ENCODE measurements around the gene REEP3. TPM values are rescaled to one million over a fixed set of nuclear protein-coding genes. Genes with fewer than 3 reads are reported as not detected.

Gene REEP3
- total RNA-seq, 1 donor from 2014 or later = 33.2 TPM

DNA sequence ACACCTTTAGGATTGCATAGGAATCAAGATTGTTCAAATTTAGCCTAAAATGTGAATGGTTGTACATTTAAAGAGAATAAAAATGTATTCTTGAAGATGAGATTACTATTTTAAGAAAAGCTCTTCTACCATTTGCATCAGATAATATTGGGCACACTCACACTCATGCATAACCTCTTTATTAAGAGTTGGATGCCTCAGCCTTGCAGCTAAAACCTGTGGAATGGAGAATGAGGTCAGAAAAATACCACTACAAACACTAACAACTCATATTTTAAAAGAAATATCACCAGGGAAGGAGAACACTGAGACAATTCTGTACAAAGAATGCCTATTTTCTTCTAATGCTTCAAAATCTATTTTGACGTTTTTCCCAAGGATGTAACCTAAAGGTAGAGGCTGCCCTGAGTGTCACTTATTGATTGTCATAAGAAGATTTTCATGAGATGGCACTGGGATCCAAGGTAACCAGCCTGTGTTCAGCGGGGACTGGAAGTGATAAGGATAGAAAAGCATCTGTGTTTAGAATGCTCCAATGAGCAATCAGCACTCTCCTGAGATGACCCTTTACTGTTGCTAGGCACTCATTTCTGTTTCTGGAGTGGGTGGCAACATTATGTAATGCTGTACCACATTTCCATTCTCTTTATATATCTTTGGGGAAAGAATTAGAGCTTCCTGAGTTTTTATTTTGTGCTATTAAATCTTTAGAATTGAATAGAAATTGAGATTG, 26.6 kb downstream of the REEP3 start:
- Mint-ChIP-seq H3K27me3 (no peaks in the 10 kb centered on the region), H3K4me1 (ENCODE audit: low read depth) (peaks cover 10% of the 10 kb centered on the region), H3K9me3 (ENCODE audit: low read depth) (no peaks in the 10 kb centered on the region), H3K36me3 (ENCODE audit: insufficient read depth) (peaks cover 7% of the 10 kb centered on the region), H3K27ac (no peak overlapping the region), H3K4me3 (ENCODE audit: low read depth) (no peak overlapping the region)
- TF ChIP-seq, protein P1, sequence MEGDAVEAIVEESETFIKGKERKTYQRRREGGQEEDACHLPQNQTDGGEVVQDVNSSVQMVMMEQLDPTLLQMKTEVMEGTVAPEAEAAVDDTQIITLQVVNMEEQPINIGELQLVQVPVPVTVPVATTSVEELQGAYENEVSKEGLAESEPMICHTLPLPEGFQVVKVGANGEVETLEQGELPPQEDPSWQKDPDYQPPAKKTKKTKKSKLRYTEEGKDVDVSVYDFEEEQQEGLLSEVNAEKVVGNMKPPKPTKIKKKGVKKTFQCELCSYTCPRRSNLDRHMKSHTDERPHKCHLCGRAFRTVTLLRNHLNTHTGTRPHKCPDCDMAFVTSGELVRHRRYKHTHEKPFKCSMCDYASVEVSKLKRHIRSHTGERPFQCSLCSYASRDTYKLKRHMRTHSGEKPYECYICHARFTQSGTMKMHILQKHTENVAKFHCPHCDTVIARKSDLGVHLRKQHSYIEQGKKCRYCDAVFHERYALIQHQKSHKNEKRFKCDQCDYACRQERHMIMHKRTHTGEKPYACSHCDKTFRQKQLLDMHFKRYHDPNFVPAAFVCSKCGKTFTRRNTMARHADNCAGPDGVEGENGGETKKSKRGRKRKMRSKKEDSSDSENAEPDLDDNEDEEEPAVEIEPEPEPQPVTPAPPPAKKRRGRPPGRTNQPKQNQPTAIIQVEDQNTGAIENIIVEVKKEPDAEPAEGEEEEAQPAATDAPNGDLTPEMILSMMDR (IDR thresholded peaks at IDR 0.05; ENCODE audit: unreplicated experiment) = no peak
- no peak for DNase-seq (ENCODE audit: low spot score, unreplicated experiment)

DNA sequence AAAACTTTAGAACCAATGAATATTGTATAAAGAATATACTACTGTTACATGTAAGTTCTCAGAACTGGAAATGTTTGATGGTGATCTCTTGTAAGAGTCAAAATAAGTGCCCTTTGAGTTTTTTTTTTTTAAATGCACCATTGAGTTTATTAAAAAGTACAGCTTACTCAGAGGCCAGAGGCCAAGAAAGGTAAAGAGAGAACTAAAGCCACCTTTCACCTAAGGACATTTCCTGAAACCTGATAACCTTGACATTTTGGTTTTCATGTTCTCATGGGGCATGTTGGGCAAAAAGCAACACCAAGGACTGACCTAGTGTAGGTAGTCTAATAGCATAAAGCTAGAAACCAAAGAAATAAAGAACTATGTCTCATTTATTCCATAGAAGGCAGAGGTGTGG, 27.7 kb downstream of the REEP3 start:
- Mint-ChIP-seq H3K27ac (no peak overlapping the region), H3K4me1 (ENCODE audit: low read depth) (peaks cover 8% of the 10 kb centered on the region), H3K4me3 (ENCODE audit: low read depth) (no peak overlapping the region), H3K36me3 (ENCODE audit: insufficient read depth) (peaks cover 12% of the 10 kb centered on the region), H3K27me3 (no peaks in the 10 kb centered on the region), H3K9me3 (ENCODE audit: low read depth) (no peaks in the 10 kb centered on the region)
- TF ChIP-seq, protein P1 (IDR thresholded peaks at IDR 0.05; ENCODE audit: unreplicated experiment) = no peak
- no peak for DNase-seq (ENCODE audit: low spot score, unreplicated experiment)

DNA sequence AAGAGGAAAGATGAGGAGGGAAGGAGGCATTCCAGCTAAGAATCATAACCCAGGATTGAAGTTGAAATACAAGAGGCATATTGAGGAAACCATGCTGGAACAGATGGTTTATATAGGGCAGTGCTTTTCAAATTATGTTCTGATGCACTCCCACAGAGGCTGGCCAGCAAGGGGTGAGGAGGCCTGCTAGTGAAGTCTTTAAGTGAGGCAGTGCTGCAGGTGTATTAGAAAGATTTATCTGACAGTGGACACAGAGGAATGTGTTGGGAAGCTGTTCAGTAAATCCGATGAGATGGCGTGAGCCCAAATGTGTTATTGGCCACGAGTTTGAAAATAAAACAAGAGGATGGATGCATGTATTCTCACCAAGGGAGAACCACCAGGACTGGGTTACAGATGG, 28.6 kb downstream of the REEP3 start:
- DNase-seq (ENCODE audit: low spot score, unreplicated experiment) = no peak
- Mint-ChIP-seq H3K36me3 (ENCODE audit: insufficient read depth) (peaks cover 17% of the 10 kb centered on the region), H3K9me3 (ENCODE audit: low read depth) (no peaks in the 10 kb centered on the region), H3K4me3 (ENCODE audit: low read depth) (no peak overlapping the region), H3K27me3 (no peaks in the 10 kb centered on the region), H3K4me1 (ENCODE audit: low read depth) (peaks cover 2% of the 10 kb centered on the region), H3K27ac (no peak overlapping the region)
- TF ChIP-seq, protein P1 (IDR thresholded peaks at IDR 0.05; ENCODE audit: unreplicated experiment) = no peak

DNA sequence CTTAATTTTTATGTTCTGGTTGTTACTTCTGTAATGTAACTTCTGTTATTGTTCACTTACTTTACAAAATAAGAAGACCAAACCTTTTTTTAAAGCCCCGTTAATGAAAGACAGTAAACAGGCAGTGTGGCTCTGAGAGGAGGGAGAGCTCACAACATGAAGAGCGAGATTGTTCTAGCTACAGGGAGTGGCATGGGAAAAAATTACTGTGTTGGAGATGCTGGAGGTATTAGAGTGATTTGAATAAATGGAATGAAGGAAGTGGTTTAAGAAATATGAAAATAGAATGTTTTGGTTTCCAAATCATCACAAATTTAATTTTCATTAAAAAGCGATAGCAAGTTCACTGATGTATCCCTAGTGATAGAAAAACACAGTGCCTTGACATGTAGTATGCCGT, 31.8 kb downstream of the REEP3 start:
- peaks cover 2% of the 10 kb centered on the region for H3K4me1 Mint-ChIP-seq (ENCODE audit: low read depth)
- H3K27ac Mint-ChIP-seq = no peak overlapping the region
- H3K4me3 Mint-ChIP-seq (ENCODE audit: low read depth) = no peak overlapping the region
- H3K36me3 Mint-ChIP-seq (ENCODE audit: insufficient read depth) = peaks cover 10% of the 10 kb centered on the region
- no peak for DNase-seq (ENCODE audit: low spot score, unreplicated experiment)
- H3K9me3 Mint-ChIP-seq (ENCODE audit: low read depth) = no peaks in the 10 kb centered on the region
- H3K27me3 Mint-ChIP-seq = no peaks in the 10 kb centered on the region
- TF ChIP-seq, protein P1 (IDR thresholded peaks at IDR 0.05; ENCODE audit: unreplicated experiment) = no peak

DNA sequence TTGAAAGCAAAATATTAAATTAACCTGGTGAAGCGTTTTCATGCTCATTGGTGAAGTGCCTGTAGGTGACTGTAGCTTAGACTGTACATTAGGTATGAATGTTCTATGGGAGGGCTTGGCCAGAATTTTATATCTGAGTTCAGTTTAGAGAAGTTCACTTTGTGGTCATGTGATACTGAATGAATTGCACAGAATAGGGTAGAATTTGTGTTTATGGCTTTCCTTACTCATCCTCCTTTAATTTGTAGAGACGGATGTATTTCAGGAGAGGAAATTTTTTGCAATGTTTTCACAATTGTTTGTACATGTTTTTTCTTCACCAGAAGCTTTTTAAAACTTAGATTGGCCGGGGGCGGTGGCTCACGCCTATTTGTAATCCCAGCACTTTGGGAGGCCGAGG, 32.3 kb downstream of the REEP3 start:
- no peak overlapping the region for H3K4me3 Mint-ChIP-seq (ENCODE audit: low read depth)
- H3K4me1 Mint-ChIP-seq (ENCODE audit: low read depth) = peaks cover 2% of the 10 kb centered on the region
- peaks cover 10% of the 10 kb centered on the region for H3K36me3 Mint-ChIP-seq (ENCODE audit: insufficient read depth)
- H3K9me3 Mint-ChIP-seq (ENCODE audit: low read depth) = no peaks in the 10 kb centered on the region
- no peak overlapping the region for H3K27ac Mint-ChIP-seq
- no peak for DNase-seq (ENCODE audit: low spot score, unreplicated experiment)
- TF ChIP-seq, protein P1 (IDR thresholded peaks at IDR 0.05; ENCODE audit: unreplicated experiment) = no peak
- H3K27me3 Mint-ChIP-seq = no peaks in the 10 kb centered on the region

All from progenitor cell of endocrine pancreas (in vitro differentiated cells).